SK-N-SH (cell line): ENCODE results near the gene SLC12A4. TPM values are rescaled to one million over a fixed set of nuclear protein-coding genes. Genes with fewer than 3 reads are reported as not detected.
A peak's percentile ranks its signal among the peaks of the same experiment; 100 is the strongest.

Experiments used
- CTCF ChIA-PET: fragments of 300-600, 350-600 bp; formaldehyde crosslinking; extraction: SDS; loops from one replicate; lab custom pipeline; 2021; lab: Yijun Ruan, JAX
- POLR2A ChIA-PET: fragments of 350-600 bp; sonication (Branson Sonifier 250); formaldehyde crosslinking; extraction: SDS; loops from one replicate; lab custom pipeline; 2020; ENCODE audit warnings: antibody characterized with exemption, inconsistent platforms; lab: Yijun Ruan, JAX
- DNase-seq: peaks from one replicate; pipeline ENCODE4 v3.0.0; 2012
- H2AFZ ChIP-seq: fragments of 200-600 bp; sonication (generic); 2 replicates; pipeline ENCODE4 v1.8.1; 2016; ENCODE audit warnings: antibody characterized with exemption, mild to moderate bottlenecking, low read depth
- H3F3A ChIP-seq: fragments of 200-600 bp; sonication (generic); replicated peaks from 2 replicates; pipeline ENCODE3; 2016; ENCODE audit warnings: antibody characterized with exemption, mild to moderate bottlenecking; ENCODE audit not compliant: insufficient read depth
- H3K27ac ChIP-seq, 2 experiments: fragments of 200-500 bp in 1 of 2; fragments of 200-600 bp in 1 of 2; sonication (Bioruptor generic) in 1 of 2; sonication (generic), shearing (Covaris generic) in 1 of 2; 2 replicates each; pipeline versions ENCODE4 v1.5.1 to v1.6.1; 2014 to 2016; ENCODE audit warnings: low read depth in 2 of 2, inconsistent platforms in 1 of 2, low read length in 1 of 2, mild to moderate bottlenecking in 1 of 2, mixed read lengths in 1 of 2
- H3K27me3 ChIP-seq: fragments of 200-600 bp; sonication (generic), shearing (Covaris generic); 2 replicates; pipeline ENCODE4 v1.6.1; 2016; ENCODE audit warnings: mixed run types; ENCODE audit not compliant: insufficient read depth
- H3K36me3 ChIP-seq, 2 experiments: fragments of 200-500 bp in 1 of 2; fragments of 200-600 bp in 1 of 2; sonication (Bioruptor generic) in 1 of 2; sonication (generic) in 1 of 2; replicated peaks in 1 of 2; 2 replicates each; pipeline versions ENCODE3 to v1.5.1; 2014 to 2016; ENCODE audit warnings: low read length in 1 of 2, mild to moderate bottlenecking in 1 of 2; ENCODE audit not compliant: insufficient read depth in 2 of 2, control insufficient read depth in 1 of 2
- H3K4me1 ChIP-seq, 2 experiments: fragments of 200-500 bp in 1 of 2; fragments of 200-600 bp in 1 of 2; sonication (Bioruptor generic) in 1 of 2; sonication (generic), shearing (Covaris generic) in 1 of 2; 2 replicates each; pipeline versions ENCODE4 v1.5.1 to v1.6.1; 2014 to 2016; ENCODE audit warnings: low read depth in 1 of 2, low read length in 1 of 2, mixed run types in 1 of 2; ENCODE audit not compliant: insufficient read depth in 2 of 2, control insufficient read depth in 1 of 2
- H3K4me2 ChIP-seq: fragments of 200-600 bp; sonication (generic), shearing (Covaris generic); 2 replicates; pipeline ENCODE4 v1.6.1; 2017; ENCODE audit warnings: mixed run types
- H3K4me3 ChIP-seq, 2 experiments: fragments of 200-500 bp in 1 of 2; fragments of 200-600 bp in 1 of 2; sonication (Bioruptor generic) in 1 of 2; sonication (generic), shearing (Covaris generic) in 1 of 2; 2 replicates each; pipeline versions ENCODE4 v1.5.1 to v1.8.1; 2014 to 2016; ENCODE audit warnings: low read depth in 2 of 2, inconsistent platforms in 1 of 2, low read length in 1 of 2, mild to moderate bottlenecking in 1 of 2, mixed read lengths in 1 of 2, moderate library complexity in 1 of 2
- H3K79me2 ChIP-seq: fragments of 200-600 bp; sonication (generic); 2 replicates; pipeline ENCODE4 v1.8.1; 2017; ENCODE audit warnings: mild to moderate bottlenecking; ENCODE audit not compliant: insufficient read depth
- H3K9ac ChIP-seq: fragments of 200-600 bp; sonication (generic); 2 replicates; pipeline ENCODE4 v1.6.1; 2017; ENCODE audit warnings: mixed run types
- H3K9me2 ChIP-seq: fragments of 200-600 bp; sonication (generic); 2 replicates; pipeline ENCODE4 v1.6.1; 2017; ENCODE audit warnings: mixed run types
- H3K9me3 ChIP-seq: fragments of 200-600 bp; sonication (generic); 2 replicates; pipeline ENCODE4 v1.6.1; 2017; ENCODE audit warnings: mixed run types, mild to moderate bottlenecking, moderate library complexity
- H4K20me1 ChIP-seq: fragments of 200-600 bp; sonication (generic); 2 replicates; pipeline ENCODE4 v1.6.1; 2017; ENCODE audit warnings: mild to moderate bottlenecking, mixed run types; ENCODE audit not compliant: insufficient read depth
- MEF2A ChIP-seq: IDR thresholded peaks from 2 replicates; pipeline ENCODE4 v1.4.0; 2012; ENCODE audit warnings: low read depth, borderline replicate concordance
- WGBS: methylation state at CpG from one replicate; pipeline ENCODE4 v1.1.6; 2017; ENCODE audit warnings: low lambda C conversion rate; 5-methylcytosine and 5-hydroxymethylcytosine counted together
- polyA plus RNA-seq, 3 experiments: library from polyadenylated mRNA; depleted of rRNA; stranded (reverse); fragments of >200 nt; gene quantifications; 2 replicates each; pipeline ENCODE4 v1.2.3, GENCODE V29; 2012
- TF ChIP-seq, protein P1 (sequence below): IDR thresholded peaks from 2 replicates; pipeline ENCODE4 v1.4.0; 2012; ENCODE audit warnings: low read depth, borderline replicate concordance
- TF ChIP-seq, protein P2 (sequence below): fragments of 150-350 bp; IDR thresholded peaks from 2 replicates; pipeline ENCODE4 v1.6.1; 2016; ENCODE audit warnings: mild to moderate bottlenecking, low read depth, low read length
- TF ChIP-seq, protein P3 (sequence below): IDR thresholded peaks from 2 replicates; pipeline ENCODE4 v1.4.0; 2012; ENCODE audit warnings: low read depth
- TF ChIP-seq, protein P4 (sequence below): fragments of 150-350 bp; IDR thresholded peaks from 2 replicates; pipeline ENCODE4 v1.6.1; 2017; ENCODE audit warnings: antibody characterized with exemption, low read length, low read depth, borderline replicate concordance

Gene SLC12A4
- polyA plus RNA-seq, 1 of the 3 experiments (the other 2 are of a cell fraction) = 75.8 TPM

DNA sequence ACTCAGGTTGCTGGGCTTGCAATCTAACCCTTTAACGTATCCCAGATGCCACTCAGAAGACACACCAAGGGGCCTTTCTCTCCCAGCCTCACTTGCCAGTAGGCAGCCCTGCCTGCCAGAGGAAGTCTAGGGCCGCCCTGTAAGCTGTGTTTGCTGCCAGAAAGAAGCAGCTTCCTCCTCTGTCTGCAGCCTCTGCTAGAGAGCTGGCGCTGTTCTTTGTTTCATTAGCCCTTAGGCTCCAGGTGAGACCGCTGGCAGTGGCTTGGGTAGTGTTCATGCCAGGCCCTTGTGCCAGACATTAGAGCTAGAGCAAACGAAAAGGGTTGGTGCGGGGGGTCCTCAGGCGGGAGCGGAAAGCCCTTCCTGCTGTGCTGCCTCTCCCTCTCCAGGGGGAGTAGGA lies 45.7 kb downstream of the SLC12A4 start:
- POLR2A ChIA-PET = interaction anchor here (0.7 to 1.0 kb wide), 2 partner anchors 9 to 12 kb away, joined by 3 read pairs; partner anchors contain the start of gene CTRL
- no peaks in the 10 kb centered on the region for H3K27me3 ChIP-seq
- H3K9me3 ChIP-seq = no peaks in the 10 kb centered on the region
- H3F3A ChIP-seq = peaks cover 7% of the 10 kb centered on the region
- no peak overlapping the region for H2AFZ ChIP-seq
- CTCF ChIA-PET = interaction anchor here (0.8 to 28.1 kb wide), 6 partner anchors 12 to 106 kb away, joined by 3 to 564 read pairs (median 6); partner anchors contain the start of genes EDC4, NRN1L and PSKH1
- peaks cover 28% of the 10 kb centered on the region for H3K79me2 ChIP-seq
- 90% methylated on average over 7 of the region's 8 CpGs for WGBS
- H3K9me2 ChIP-seq = no peaks in the 10 kb centered on the region
- no peak overlapping the region for H3K4me2 ChIP-seq
- peaks cover 29% of the 10 kb centered on the region for H4K20me1 ChIP-seq
- peaks cover 0 to 23% of the 10 kb centered on the region in 2 experiments for H3K36me3 ChIP-seq
- no peak overlapping the region for H3K4me3 ChIP-seq
- H3K9ac ChIP-seq = no peak overlapping the region
- H3K27ac ChIP-seq = peak overlapping the region in 1 of 2 experiments; percentile 65; a peak in 1 of 4 replicates
- DNase-seq = no peak
- peaks cover under 1 to 36% of the 10 kb centered on the region in 2 experiments; a peak in 2 of 4 replicates for H3K4me1 ChIP-seq
- TF ChIP-seq MEF2A = no peak

DNA sequence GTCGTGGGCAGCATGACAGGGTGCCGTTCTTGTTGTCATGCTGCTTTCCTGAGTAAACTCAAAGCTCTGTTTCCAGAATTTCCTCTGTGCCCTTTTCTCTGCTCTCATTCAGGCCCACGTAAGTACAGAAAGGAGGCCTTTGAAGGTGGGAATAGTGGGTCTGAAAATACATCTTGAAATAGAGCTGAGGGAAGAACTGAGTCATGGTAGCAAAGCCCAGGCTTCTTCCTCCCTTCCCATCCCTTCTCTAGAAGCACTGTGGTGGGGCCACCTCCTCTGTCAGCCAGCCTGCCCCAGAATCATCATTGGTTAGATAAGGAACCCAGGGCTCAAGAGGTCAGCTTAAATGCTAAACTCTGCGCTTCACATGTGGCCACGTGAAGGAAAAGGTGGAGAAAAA lies 46.2 kb downstream of the SLC12A4 start:
- peaks cover 0 to 19% of the 10 kb centered on the region in 2 experiments for H3K36me3 ChIP-seq
- POLR2A ChIA-PET = interaction anchor here (0.6 to 1.0 kb wide), 2 partner anchors 13 to 23 kb away, joined by 3 to 5 read pairs; no protein-coding TSS in a partner anchor
- H3K9me2 ChIP-seq = no peaks in the 10 kb centered on the region
- peaks cover 12% of the 10 kb centered on the region for H3F3A ChIP-seq
- no peak overlapping the region for H3K4me3 ChIP-seq
- H3K9ac ChIP-seq = no peak overlapping the region
- peaks cover 28% of the 10 kb centered on the region for H3K79me2 ChIP-seq
- H3K27me3 ChIP-seq = no peaks in the 10 kb centered on the region
- H3K9me3 ChIP-seq = no peaks in the 10 kb centered on the region
- TF ChIP-seq, protein P1, sequence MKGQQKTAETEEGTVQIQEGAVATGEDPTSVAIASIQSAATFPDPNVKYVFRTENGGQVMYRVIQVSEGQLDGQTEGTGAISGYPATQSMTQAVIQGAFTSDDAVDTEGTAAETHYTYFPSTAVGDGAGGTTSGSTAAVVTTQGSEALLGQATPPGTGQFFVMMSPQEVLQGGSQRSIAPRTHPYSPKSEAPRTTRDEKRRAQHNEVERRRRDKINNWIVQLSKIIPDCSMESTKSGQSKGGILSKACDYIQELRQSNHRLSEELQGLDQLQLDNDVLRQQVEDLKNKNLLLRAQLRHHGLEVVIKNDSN = no peak
- TF ChIP-seq, protein P2, sequence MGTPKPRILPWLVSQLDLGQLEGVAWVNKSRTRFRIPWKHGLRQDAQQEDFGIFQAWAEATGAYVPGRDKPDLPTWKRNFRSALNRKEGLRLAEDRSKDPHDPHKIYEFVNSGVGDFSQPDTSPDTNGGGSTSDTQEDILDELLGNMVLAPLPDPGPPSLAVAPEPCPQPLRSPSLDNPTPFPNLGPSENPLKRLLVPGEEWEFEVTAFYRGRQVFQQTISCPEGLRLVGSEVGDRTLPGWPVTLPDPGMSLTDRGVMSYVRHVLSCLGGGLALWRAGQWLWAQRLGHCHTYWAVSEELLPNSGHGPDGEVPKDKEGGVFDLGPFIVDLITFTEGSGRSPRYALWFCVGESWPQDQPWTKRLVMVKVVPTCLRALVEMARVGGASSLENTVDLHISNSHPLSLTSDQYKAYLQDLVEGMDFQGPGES = no peak
- TF ChIP-seq, protein P3, sequence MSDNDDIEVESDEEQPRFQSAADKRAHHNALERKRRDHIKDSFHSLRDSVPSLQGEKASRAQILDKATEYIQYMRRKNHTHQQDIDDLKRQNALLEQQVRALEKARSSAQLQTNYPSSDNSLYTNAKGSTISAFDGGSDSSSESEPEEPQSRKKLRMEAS = no peak
- TF ChIP-seq, protein P4, sequence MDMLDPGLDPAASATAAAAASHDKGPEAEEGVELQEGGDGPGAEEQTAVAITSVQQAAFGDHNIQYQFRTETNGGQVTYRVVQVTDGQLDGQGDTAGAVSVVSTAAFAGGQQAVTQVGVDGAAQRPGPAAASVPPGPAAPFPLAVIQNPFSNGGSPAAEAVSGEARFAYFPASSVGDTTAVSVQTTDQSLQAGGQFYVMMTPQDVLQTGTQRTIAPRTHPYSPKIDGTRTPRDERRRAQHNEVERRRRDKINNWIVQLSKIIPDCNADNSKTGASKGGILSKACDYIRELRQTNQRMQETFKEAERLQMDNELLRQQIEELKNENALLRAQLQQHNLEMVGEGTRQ = no peak
- peaks cover 31% of the 10 kb centered on the region for H4K20me1 ChIP-seq
- CTCF ChIA-PET = interaction anchor here (1.0 to 28.1 kb wide), 5 partner anchors 12 to 106 kb away, joined by 3 to 564 read pairs (median 7); partner anchors contain the start of genes EDC4, NRN1L and PSKH1
- peak overlapping the region in 1 of 2 experiments; percentile 65; a peak in 1 of 4 replicates for H3K27ac ChIP-seq
- H3K4me2 ChIP-seq = no peak overlapping the region
- no peak overlapping the region for H2AFZ ChIP-seq
- DNase-seq = no peak
- WGBS = 85% methylated on average over 5 of the region's 5 CpGs
- H3K4me1 ChIP-seq = peaks cover 6 to 41% of the 10 kb centered on the region in 2 experiments; a peak in 2 of 4 replicates
